HCT116 (cell line): ENCODE results near the gene SLC66A1. TPM values are rescaled to one million over a fixed set of nuclear protein-coding genes. Genes with fewer than 3 reads are reported as not detected.
"Not testable (repeated sequence)": the region's sequence is repeated elsewhere in the genome, so short reads cannot be mapped to it uniquely, and the experiment has no call there.

Experiments used
- ATAC-seq: fragments of 200-7000 bp; cut with Tn5 transposase; 2 replicates; pipeline ENCODE4 v1.9.1; 2020; ENCODE audit warnings: mild to moderate bottlenecking, moderate library complexity
- BruUV-seq: library from RNA; stranded (reverse); fragments of 400-500 nt; replicated peaks from 2 replicates; lab custom pipeline; 2021; lab: Mats Ljungman, UMichigan
- CTCF ChIA-PET: fragments of 300-600 bp; sonication (Branson Sonifier 250); formaldehyde crosslinking; loops from one replicate; lab custom pipeline; 2021; ENCODE audit warnings: antibody characterized with exemption; lab: Charles Lee
- POLR2A ChIA-PET: fragments of 300-600, 350-600 bp; sonication (Branson Sonifier 250); formaldehyde crosslinking; loops from one replicate; lab custom pipeline; 2021; ENCODE audit warnings: antibody characterized with exemption; lab: Charles Lee
- RAD21 ChIA-PET, 2 experiments: fragments of 300-600 bp; sonication (Branson Sonifier 250); formaldehyde crosslinking; loops; one replicate each; lab custom pipeline; 2023; ENCODE audit warnings: low total read pairs in 2 of 2; ENCODE audit not compliant: uncharacterized antibody in 2 of 2, unreplicated experiment in 2 of 2, low non-redundant PET in 1 of 2; lab: Charles Lee
- DNase-seq: peaks from one replicate; pipeline ENCODE4 v3.0.0-alpha.2; 2010; ENCODE audit warnings: low read depth, low spot score
- H2AFZ ChIP-seq: fragments of 200-600 bp; shearing (Covaris generic), sonication (generic); 2 replicates; pipeline ENCODE4 v1.6.1; 2017; ENCODE audit warnings: low read depth, mixed run types, mixed read lengths, antibody characterized with exemption, low read length; ENCODE audit not compliant: poor library complexity, severe bottlenecking
- H3K27ac ChIP-seq: 2 replicates; pipeline ENCODE4 v1.5.1; 2012; ENCODE audit warnings: low read depth, low read length
- H3K27me3 ChIP-seq: fragments of 200-600 bp; sonication (generic); 2 replicates; pipeline ENCODE4 v1.6.1; 2016; ENCODE audit warnings: mixed run types, low read length, mixed read lengths; ENCODE audit not compliant: insufficient read depth
- H3K36me3 ChIP-seq, 2 experiments: fragments of 200-500 bp in 1 of 2; fragments of 200-600 bp in 1 of 2; sonication (Bioruptor generic) in 1 of 2; sonication (generic) in 1 of 2; 2 replicates each; pipeline versions ENCODE4 v1.5.1 to v1.6.1; 2014 to 2016; ENCODE audit warnings: low read length in 2 of 2, inconsistent platforms in 1 of 2, mixed read lengths in 1 of 2, mixed run types in 1 of 2; ENCODE audit not compliant: insufficient read depth in 2 of 2, control insufficient read depth in 1 of 2
- H3K4me1 ChIP-seq, 2 experiments: fragments of 200-600 bp in 1 of 2; sonication (generic) in 1 of 2; 2 replicates each; pipeline versions ENCODE4 v1.5.1 to v1.6.1; 2012 to 2017; ENCODE audit warnings: low read length in 2 of 2, inconsistent platforms in 1 of 2, mild to moderate bottlenecking in 1 of 2, mixed read lengths in 1 of 2, mixed run types in 1 of 2, moderate library complexity in 1 of 2; ENCODE audit not compliant: insufficient read depth in 2 of 2, control insufficient read depth in 1 of 2
- H3K4me2 ChIP-seq: fragments of 200-600 bp; sonication (generic); 2 replicates; pipeline ENCODE4 v1.6.1; 2017; ENCODE audit warnings: mixed run types, low read length, mixed read lengths
- H3K4me3 ChIP-seq, 2 experiments: fragments of 200-600 bp in 1 of 2; sonication (generic) in 1 of 2; replicated peaks in 1 of 2; 2 replicates each; pipeline ENCODE4 v1.5.1; 2011 to 2016; ENCODE audit warnings: low read length in 2 of 2, control low read depth in 1 of 2, low read depth in 1 of 2, mild to moderate bottlenecking in 1 of 2, mixed read lengths in 1 of 2, mixed run types in 1 of 2
- H3K79me2 ChIP-seq: fragments of 200-600 bp; sonication (generic); 2 replicates; pipeline ENCODE4 v1.6.1; 2017; ENCODE audit warnings: mild to moderate bottlenecking, mixed run types, low read length, moderate library complexity, mixed read lengths; ENCODE audit not compliant: insufficient read depth
- H3K9ac ChIP-seq: fragments of 200-600 bp; sonication (generic); 2 replicates; pipeline ENCODE4 v1.6.1; 2016; ENCODE audit warnings: low read length, mixed read lengths
- H3K9me2 ChIP-seq: fragments of 200-600 bp; sonication (generic), shearing (Covaris generic); 2 replicates; pipeline ENCODE4 v1.6.1; 2017; ENCODE audit warnings: mixed run types, mild to moderate bottlenecking, moderate library complexity; ENCODE audit not compliant: insufficient read depth
- H3K9me3 ChIP-seq, 2 experiments: fragments of 200-500 bp in 1 of 2; fragments of 200-600 bp in 1 of 2; sonication (Bioruptor generic) in 1 of 2; sonication (generic) in 1 of 2; 2 replicates each; pipeline ENCODE4 v1.6.1; 2014 to 2017; ENCODE audit warnings: low read length in 2 of 2, mixed read lengths in 2 of 2, inconsistent platforms in 1 of 2, low read depth in 1 of 2, mild to moderate bottlenecking in 1 of 2, mixed run types in 1 of 2, moderate library complexity in 1 of 2; ENCODE audit not compliant: control insufficient read depth in 1 of 2, insufficient read depth in 1 of 2
- H4K20me1 ChIP-seq: fragments of 200-600 bp; sonication (generic), shearing (Covaris generic); 2 replicates; pipeline ENCODE4 v1.6.1; 2017; ENCODE audit warnings: mixed run types, mild to moderate bottlenecking, moderate library complexity; ENCODE audit not compliant: insufficient read depth
- CTCF ChIP-seq, 3 experiments: fragments of 200-600 bp in 1 of 3; sonication (generic) in 1 of 3; IDR thresholded peaks in 2 of 3; conservative IDR thresholded peaks in 1 of 3; 2 replicates each; pipeline ENCODE4 v1.5.1; 2012 to 2017; ENCODE audit warnings: low read depth in 2 of 3, low read length in 2 of 3, antibody characterized with exemption in 1 of 3, borderline replicate concordance in 1 of 3, control low read depth in 1 of 3, mild to moderate bottlenecking in 1 of 3, mixed read lengths in 1 of 3, mixed run types in 1 of 3, moderate library complexity in 1 of 3; ENCODE audit not compliant: insufficient read depth in 1 of 3
- ELF1 ChIP-seq: IDR thresholded peaks from 2 replicates; pipeline ENCODE4 v1.6.1; 2012; ENCODE audit warnings: low read depth, borderline replicate concordance
- EZH2 ChIP-seq: fragments of 200-600 bp; sonication (generic); IDR thresholded peaks from 2 replicates; pipeline ENCODE4 v1.6.1; 2017; ENCODE audit warnings: antibody characterized with exemption, mixed run types
- EZH2phosphoT487 ChIP-seq: fragments of 200-600 bp; IDR thresholded peaks from 2 replicates; pipeline ENCODE4 v1.6.1; 2018; ENCODE audit warnings: antibody characterized with exemption, borderline replicate concordance
- POLR2A ChIP-seq: IDR thresholded peaks from 2 replicates; pipeline ENCODE4 v1.7.0; 2011; ENCODE audit warnings: borderline replicate concordance; ENCODE audit not compliant: insufficient read depth, insufficient read length; ENCODE audit errors: extremely low read depth
- RAD21 ChIP-seq: IDR thresholded peaks from 2 replicates; pipeline ENCODE4 v1.6.1; 2012; ENCODE audit warnings: low read depth, mild to moderate bottlenecking
- REST ChIP-seq: IDR thresholded peaks from 2 replicates; pipeline ENCODE4 v1.6.1; 2012; ENCODE audit warnings: low read depth
- ZFX ChIP-seq: fragments of 450-650 bp; IDR thresholded peaks from 2 replicates; pipeline ENCODE4 v1.6.1; 2017
- ZNF274 ChIP-seq: fragments of 200-500 bp; sonication (Bioruptor generic); IDR thresholded peaks from 2 replicates; pipeline ENCODE4 v1.6.1; 2014; ENCODE audit warnings: mild to moderate bottlenecking, low read depth, low read length, inconsistent platforms
- intact Hi-C: fragments of 100-400 bp; cut with micrococcal nuclease; formaldehyde crosslinking; loops from 2 replicates; pipeline ENCODE4 v1.10.0; 2022
- total RNA-seq: library from RNA; stranded (reverse); gene quantifications from one replicate; pipeline ENCODE4 v1.2.1, GENCODE V29; 2021; ENCODE audit not compliant: unreplicated experiment
- TF ChIP-seq, protein P1 (sequence below): IDR thresholded peaks from 2 replicates; pipeline ENCODE4 v1.6.1; 2012
- TF ChIP-seq, protein P2 (sequence below): IDR thresholded peaks from 2 replicates; pipeline ENCODE4 v1.6.1; 2012

Gene SLC66A1
- total RNA-seq, 1 experiment from 2014 or later: 11.1 TPM

- intact Hi-C loops: no loop called here
- TF ChIP-seq REST (no peak), POLR2A (no peak), EZH2 (no peak), ZNF274 (no peak), ZFX (no peak), RAD21 (no peak), EZH2phosphoT487 (no peak), ELF1 (no peak), CTCF (IDR thresholded peaks at IDR 0.05 in 2 of 3, conservative IDR thresholded peaks at IDR 0.05 in 1 of 3; ENCODE audit: borderline replicate concordance in 1 of 3, insufficient read depth in 1 of 3, low read depth in 2 of 3, low read length in 2 of 3) (no peak)
- TF ChIP-seq, protein P1, sequence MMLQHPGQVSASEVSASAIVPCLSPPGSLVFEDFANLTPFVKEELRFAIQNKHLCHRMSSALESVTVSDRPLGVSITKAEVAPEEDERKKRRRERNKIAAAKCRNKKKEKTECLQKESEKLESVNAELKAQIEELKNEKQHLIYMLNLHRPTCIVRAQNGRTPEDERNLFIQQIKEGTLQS: no peak
- TF ChIP-seq, protein P2, sequence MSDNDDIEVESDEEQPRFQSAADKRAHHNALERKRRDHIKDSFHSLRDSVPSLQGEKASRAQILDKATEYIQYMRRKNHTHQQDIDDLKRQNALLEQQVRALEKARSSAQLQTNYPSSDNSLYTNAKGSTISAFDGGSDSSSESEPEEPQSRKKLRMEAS: no peak
- Histone ChIP-seq H3K79me2 (no peaks in the 10 kb centered on the region), H4K20me1 (no peaks in the 10 kb centered on the region), H3K27me3 (no peaks in the 10 kb centered on the region), H3K9me2 (no peaks in the 10 kb centered on the region), H3K9ac (no peak overlapping the region), H3K9me3 (no peaks in the 10 kb centered on the region), H3K4me1 (peaks cover 0 to 5% of the 10 kb centered on the region in 2 experiments; a peak in 1 of 4 replicates), H3K4me3 (no peak overlapping the region), H3K27ac (no peak overlapping the region), H2AFZ (no peak overlapping the region), H3K36me3 (no peaks in the 10 kb centered on the region), H3K4me2 (no peak overlapping the region)
- no TSS peak for BruUV-seq
- POLR2A ChIA-PET: no interaction called here
- DNase-seq (no peak), ATAC-seq (no peak)
- CTCF ChIA-PET: no interaction called here
- RAD21 ChIA-PET: no interaction called here
These were observed 24.5 kb upstream of the SLC66A1 start for GRCh38 chr1:19287436-19288185.

GRCh38 chr1:19288324-19289241, 23.5 kb upstream of the SLC66A1 start, which contains the start of gene AKR7A3:
Gene AKR7A3 (minus strand): TSS chr1:19288770. CDS start chr1:19288709, 61 bp downstream.
- DNase-seq, RAD21 ChIA-PET, H3K9me3 ChIP-seq, H3K9me2 ChIP-seq, H3K9ac ChIP-seq, H3K27ac ChIP-seq, H3K27me3 ChIP-seq, H4K20me1 ChIP-seq, intact Hi-C loops, H3K36me3 ChIP-seq, H3K79me2 ChIP-seq, POLR2A ChIA-PET, BruUV-seq, H3K4me1 ChIP-seq, H2AFZ ChIP-seq, CTCF ChIA-PET: not testable (repeated sequence)
- Histone ChIP-seq H3K4me2 (peak within 1 kb of the TSS; percentile 64), H3K4me3 (peak within 1 kb of the TSS; percentile 15 to 37; a peak in 3 of 4 replicates)
- ATAC-seq: peak; percentile 86
